Skeletal muscle tissue (tissue), 4 donors: ENCODE results near the gene XIRP1. TPM values are rescaled to one million over a fixed set of nuclear protein-coding genes. Genes with fewer than 3 reads are reported as not detected.
A peak's percentile ranks its signal among the peaks of the same experiment; 100 is the strongest.
"Not testable (repeated sequence)": the region's sequence is repeated elsewhere in the genome, so short reads cannot be mapped to it uniquely, and the experiment has no call there.

Experiments
- H3K27ac ChIP-seq: one replicate; pipeline ENCODE4 v1.7.0; 2013; ENCODE audit warnings: mild to moderate bottlenecking, low read depth, low read length, inconsistent platforms
- H3K27me3 ChIP-seq, 3 donors: one replicate each; pipeline ENCODE4 v1.7.0; 2013; ENCODE audit warnings: low read length in 3 of 3; ENCODE audit not compliant: control insufficient read depth in 3 of 3, insufficient read depth in 3 of 3
- H3K36me3 ChIP-seq, 3 donors: one replicate each; pipeline ENCODE4 v1.7.0; 2013; ENCODE audit warnings: low read length in 3 of 3; ENCODE audit not compliant: control insufficient read depth in 3 of 3, insufficient read depth in 3 of 3
- H3K4me1 ChIP-seq, 3 donors: one replicate each; pipeline ENCODE4 v1.7.0; 2013; ENCODE audit warnings: low read length in 3 of 3, mild to moderate bottlenecking in 3 of 3; ENCODE audit not compliant: control insufficient read depth in 3 of 3, insufficient read depth in 3 of 3
- H3K4me3 ChIP-seq, 3 donors: one replicate each; pipeline ENCODE4 v1.7.0; 2013; ENCODE audit warnings: low read length in 3 of 3
- H3K9ac ChIP-seq, 3 donors: one replicate each; pipeline ENCODE4 v1.7.0; 2013; ENCODE audit warnings: low read length in 3 of 3, mild to moderate bottlenecking in 3 of 3, moderate library complexity in 2 of 3, low read depth in 1 of 3
- H3K9me3 ChIP-seq, 3 donors: one replicate each; pipeline ENCODE4 v1.7.0; 2013; ENCODE audit warnings: low read length in 3 of 3; ENCODE audit not compliant: control insufficient read depth in 3 of 3
- total RNA-seq: library from RNA; depleted of rRNA; stranded (reverse); fragments of >200 nt; gene quantifications from one replicate; pipeline ENCODE4 v1.2.3, GENCODE V29; 2014
- donor health status: Osteomylitis.

Gene XIRP1
- total RNA-seq, 1 donor from 2014 or later, result 30.8 TPM

DNA sequence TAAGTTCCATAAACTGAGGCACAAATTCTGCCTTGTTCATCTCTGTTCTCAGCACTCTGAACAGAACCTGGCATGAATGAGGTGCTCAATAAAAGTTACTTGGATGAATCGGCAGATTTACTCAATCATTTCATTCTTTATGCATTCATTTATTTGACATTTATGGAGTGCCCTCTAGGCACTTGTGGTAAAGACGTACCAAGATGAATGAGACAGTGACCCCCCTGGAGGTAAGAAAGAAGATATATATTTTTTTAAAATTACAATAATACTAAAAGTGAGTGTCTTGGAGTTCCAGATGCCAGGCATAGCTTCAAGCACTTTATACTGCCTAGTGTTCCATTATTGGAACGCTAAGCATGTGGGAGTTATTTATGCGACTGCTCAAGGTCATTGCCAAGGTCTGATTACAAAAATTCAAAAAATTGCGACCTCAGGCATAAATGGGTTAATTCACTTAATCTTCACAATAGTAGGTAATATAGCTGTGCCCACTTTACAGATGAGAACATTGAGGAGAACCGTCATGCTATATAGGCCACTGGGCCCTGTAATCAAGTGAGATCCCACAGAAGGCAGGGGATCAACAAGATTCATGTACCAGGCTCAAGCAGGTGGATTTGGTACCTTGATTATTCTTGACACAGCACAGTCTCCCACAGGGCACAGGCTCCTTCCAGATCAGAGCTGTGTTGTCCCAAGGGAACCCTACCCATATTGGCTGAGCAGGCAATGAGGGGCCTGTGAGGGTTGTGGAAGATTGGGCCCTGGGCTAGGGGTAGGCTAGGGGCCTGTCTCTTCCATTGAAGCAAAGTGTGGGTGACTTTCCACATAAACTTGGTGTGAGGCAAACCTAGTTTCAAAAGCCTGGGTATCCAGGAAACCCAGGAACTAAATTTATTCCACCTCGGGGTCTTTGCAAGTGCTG is 10.7 kb downstream of the XIRP1 start:
- Histone ChIP-seq H3K9ac (peak overlapping the region in 1 of 3 donors; percentile 61), H3K4me3 (peak overlapping the region; percentile 32 to 61 (median 44)), H3K27me3 (no peaks in the 10 kb centered on the region), H3K36me3 (peaks cover 23 to 37% (median 31%) of the 10 kb centered on the region in 3 donors), H3K9me3 (no peaks in the 10 kb centered on the region), H3K27ac (peak overlapping the region; percentile 70), H3K4me1 (peaks cover 65 to 75% (median 71%) of the 10 kb centered on the region in 3 donors)

DNA sequence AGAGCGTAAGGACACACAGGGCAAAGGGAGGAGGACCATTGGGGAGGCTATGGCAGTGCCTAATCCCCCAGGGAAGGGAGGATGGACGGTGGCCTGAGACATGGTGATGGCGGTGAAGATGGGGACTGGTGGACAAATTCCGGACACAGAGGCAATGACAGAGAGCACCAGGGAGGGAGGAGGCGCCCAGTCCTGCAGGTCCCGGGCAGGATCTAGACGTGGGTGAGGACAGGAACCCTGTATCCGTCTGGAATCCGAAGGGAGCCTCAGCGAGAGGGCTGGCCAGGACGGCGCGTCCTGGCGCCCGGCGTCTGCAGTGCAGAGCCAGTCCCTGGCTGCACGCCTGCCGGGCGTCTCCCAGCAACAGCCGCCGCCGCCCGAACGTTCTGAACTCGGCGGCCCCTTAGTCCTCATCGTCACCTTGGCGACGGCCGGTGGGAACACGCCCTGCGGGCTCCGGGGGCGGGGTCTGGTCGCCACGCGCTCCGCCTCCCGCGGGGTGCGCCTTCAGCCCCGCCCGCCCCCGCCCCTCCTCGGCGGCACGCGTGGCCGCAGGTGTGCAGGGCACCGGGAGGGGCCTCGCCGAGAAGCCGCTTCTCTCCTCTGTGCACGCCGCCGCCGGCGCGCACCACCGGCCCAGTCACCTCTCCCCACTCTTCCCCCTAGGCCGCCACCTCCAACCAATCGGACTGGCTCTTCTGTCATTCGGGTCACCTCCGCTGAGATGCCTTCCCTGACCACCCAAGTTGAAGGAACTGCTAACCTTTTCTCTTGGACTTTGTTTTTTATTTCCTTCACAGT is 11.6 kb downstream of the XIRP1 start:
- peak overlapping the region in 2 of 3 donors; percentile 51 to 61 for H3K9ac ChIP-seq
- no peaks in the 10 kb centered on the region for H3K27me3 ChIP-seq
- peak overlapping the region; percentile 53 to 64 (median 56) for H3K4me3 ChIP-seq
- H3K9me3 ChIP-seq, result no peaks in the 10 kb centered on the region
- H3K4me1 ChIP-seq, result peaks cover 56 to 66% (median 62%) of the 10 kb centered on the region in 3 donors
- H3K27ac ChIP-seq, result peak overlapping the region; percentile 70
- H3K36me3 ChIP-seq, result peaks cover 15 to 28% (median 22%) of the 10 kb centered on the region in 3 donors

DNA sequence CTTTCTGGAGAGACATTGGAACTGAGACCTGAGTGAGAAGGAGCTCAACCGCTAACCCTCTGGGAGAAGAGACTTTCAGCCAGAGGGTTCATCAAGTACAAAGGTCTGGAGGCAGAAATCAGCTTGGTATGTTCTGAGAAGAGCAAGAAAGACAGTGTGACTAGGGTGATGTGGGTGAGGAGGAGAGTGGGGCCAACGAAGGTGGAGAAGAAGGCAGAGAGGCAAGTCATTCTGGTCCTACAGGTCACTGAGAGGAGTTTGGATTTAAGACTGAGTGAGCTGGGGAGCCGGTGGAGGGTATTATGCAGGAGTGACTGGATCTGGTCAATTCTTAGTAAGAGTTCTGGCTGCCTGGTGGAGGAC is 12.2 kb downstream of the XIRP1 start:
- no peaks in the 10 kb centered on the region for H3K27me3 ChIP-seq
- peaks cover 9 to 22% (median 17%) of the 10 kb centered on the region in 3 donors for H3K36me3 ChIP-seq
- H3K4me1 ChIP-seq, result peaks cover 52 to 61% (median 57%) of the 10 kb centered on the region in 3 donors
- H3K4me3 ChIP-seq, result peak overlapping the region; percentile 53 to 64 (median 56)
- peak overlapping the region; percentile 48 for H3K27ac ChIP-seq
- no peaks in the 10 kb centered on the region for H3K9me3 ChIP-seq
- H3K9ac ChIP-seq, result peak overlapping the region in 1 of 3 donors; percentile 50

DNA sequence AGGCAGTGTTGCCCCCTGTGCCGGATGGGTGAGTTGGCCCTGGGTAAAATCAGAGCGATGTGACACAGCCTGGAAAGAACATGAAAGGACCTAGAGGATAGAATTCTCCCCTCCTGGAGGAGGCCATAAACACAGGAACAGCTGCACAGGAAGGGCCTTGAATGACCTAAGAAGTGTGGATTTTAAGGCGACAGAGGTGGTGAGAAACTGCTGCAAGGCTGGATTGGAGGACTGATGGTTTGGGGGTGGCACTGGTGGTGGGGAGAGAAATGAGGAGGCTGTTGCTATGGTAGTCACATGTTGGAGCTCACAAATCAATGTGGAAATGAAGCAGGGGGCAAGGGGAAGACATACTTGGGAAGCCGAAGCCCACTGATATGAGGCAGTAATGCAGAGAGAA is 13.8 kb downstream of the XIRP1 start:
- peak overlapping the region in 2 of 3 donors; percentile 73 to 81 for H3K4me3 ChIP-seq
- no peaks in the 10 kb centered on the region for H3K9me3 ChIP-seq
- peaks cover 0 to 6% (median 4%) of the 10 kb centered on the region in 3 donors for H3K36me3 ChIP-seq
- H3K9ac ChIP-seq, result peak overlapping the region; percentile 71 to 84 (median 80)
- H3K4me1 ChIP-seq, result peaks cover 40 to 45% (median 41%) of the 10 kb centered on the region in 3 donors
- peak overlapping the region; percentile 87 for H3K27ac ChIP-seq
- no peaks in the 10 kb centered on the region for H3K27me3 ChIP-seq

DNA sequence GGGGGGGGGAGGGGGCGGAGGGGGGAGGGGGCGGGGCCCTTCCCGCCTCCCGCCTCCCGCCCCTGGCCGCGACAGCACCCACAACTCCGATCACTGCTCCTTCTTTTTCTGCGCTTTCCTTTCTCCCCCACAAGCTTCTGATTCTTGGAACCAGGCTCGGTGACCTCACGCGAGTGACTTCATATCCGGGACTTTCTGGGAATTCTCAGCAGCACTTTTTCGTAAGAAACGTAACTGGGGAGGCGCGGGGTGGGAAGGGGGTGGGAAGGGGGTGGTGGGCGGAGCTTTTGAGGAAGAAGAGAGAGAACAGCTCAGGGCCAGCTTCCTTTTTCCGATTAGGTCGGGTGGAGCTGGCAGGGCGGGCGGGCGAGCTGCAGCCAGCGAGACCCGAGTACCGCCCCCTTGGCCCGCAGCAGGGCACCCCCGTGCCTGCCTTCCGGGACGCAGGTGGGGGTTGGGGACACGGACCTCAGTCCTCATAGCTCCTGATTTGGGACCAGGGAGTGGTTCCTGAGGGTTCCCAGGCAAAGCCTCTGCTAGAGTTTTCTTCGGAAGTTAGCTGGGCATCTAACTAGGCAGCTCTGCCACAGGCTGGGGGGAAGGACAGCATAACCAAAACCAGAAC is 14.6 kb downstream of the XIRP1 start:
- Histone ChIP-seq H3K36me3 (no peaks in the 10 kb centered on the region), H3K9ac (peak overlapping the region; percentile 71 to 84 (median 80)), H3K27me3 (no peaks in the 10 kb centered on the region), H3K27ac (peak overlapping the region; percentile 87), H3K4me3 (peak overlapping the region; percentile 70 to 81 (median 73)), H3K9me3 (no peaks in the 10 kb centered on the region), H3K4me1 (peaks cover 34 to 37% (median 34%) of the 10 kb centered on the region in 3 donors)

DNA sequence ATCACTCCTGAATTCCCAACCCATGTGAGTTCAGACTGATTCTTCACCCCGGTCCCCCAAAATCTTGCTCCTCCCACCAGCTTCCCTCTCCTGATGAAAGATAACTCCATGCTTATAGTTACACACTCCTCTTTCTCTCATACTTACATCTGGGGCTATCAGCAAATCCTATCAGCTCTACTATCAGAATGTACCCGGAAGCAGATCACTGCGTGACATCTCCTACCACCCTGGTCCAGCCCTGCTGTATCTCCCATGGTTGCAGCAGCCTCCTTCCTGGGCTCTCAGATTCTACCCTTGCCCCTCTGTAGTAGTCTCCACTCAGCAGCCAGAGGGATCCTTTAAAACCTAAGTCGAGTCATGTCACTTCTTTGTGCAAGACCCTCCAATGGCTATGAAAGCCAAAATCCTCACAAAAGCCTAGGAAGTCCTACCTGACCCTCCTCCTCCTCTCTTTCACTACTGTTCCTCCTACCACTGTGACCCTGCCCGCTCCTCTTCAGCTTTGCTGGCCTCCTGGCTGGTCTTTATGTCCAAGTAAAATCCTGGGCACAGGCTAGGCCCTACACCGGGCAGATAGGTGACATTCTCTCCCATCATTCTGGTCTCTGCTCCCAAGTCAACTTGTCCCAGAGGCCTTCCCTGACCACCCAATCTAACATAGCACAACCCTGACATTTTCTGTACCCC is 16.2 kb downstream of the XIRP1 start:
- H3K4me1 ChIP-seq, result peaks cover 21 to 28% (median 23%) of the 10 kb centered on the region in 3 donors
- H3K4me3 ChIP-seq, result no peak overlapping the region
- no peaks in the 10 kb centered on the region for H3K36me3 ChIP-seq
- no peaks in the 10 kb centered on the region for H3K27me3 ChIP-seq
- no peaks in the 10 kb centered on the region for H3K9me3 ChIP-seq
- peak overlapping the region; percentile 65 for H3K27ac ChIP-seq
- H3K9ac ChIP-seq, result no peak overlapping the region

DNA sequence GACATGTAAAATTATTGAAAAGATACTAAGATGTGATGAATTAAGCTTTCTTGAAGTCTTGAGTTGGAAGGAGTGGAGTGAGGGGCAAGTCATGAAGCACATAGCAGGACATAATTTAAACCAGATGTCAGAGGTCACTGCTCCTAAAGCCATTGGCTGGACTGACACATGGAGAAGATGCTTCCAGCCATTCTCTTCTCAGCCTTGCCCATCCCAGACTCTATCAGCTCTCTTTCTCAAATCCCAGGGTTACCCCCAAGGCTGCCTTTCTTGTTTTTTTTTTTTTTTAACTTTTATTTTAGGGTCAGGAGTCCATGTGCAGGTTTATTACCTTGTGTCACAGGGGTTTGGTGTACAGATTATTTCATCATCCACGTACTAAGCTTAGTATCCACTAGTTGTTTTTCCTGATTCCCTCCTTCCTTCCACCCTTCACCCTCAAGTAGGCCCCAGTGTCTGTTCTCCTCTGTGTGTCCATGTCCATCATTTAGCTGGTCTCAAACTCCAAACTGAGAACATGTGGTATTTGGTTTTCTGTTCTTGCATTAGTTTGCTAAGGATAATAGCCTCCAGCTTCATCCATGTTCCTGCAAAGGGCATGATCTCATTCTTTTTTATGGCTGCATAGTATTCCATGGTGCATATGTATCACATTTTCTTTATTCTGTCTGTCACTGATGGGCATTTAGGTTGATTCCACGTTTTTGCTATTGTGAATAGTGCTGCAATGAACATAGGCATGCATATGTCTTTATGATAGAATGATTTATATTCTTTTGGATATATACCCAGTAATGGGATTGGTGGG is 18.9 kb downstream of the XIRP1 start:
- H3K9ac ChIP-seq, result no peak overlapping the region
- no peak overlapping the region for H3K4me3 ChIP-seq
- H3K9me3 ChIP-seq, result no peaks in the 10 kb centered on the region
- no peaks in the 10 kb centered on the region for H3K27me3 ChIP-seq
- H3K27ac ChIP-seq, result no peak overlapping the region
- H3K36me3 ChIP-seq, result no peaks in the 10 kb centered on the region
- H3K4me1 ChIP-seq, result peaks cover 6% of the 10 kb centered on the region in 3 donors

DNA sequence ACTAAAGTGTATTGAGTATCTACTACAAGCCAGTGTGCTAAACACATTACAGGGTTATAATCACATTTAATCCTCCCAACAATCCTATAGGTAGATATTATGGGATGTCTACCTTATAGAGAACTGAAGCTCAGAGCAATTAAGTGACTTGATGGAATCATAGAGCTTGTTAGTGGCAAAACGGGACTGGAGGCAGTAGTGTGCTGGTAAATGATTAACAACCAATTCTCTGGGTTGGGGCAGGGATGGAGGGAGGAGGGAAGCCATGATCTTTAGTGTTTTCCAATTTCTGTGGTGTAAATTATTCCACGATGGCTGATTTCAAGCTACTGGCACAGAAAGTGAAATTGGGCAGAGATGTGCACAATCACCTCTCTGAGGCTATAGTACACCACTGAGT is 20.5 kb downstream of the XIRP1 start:
- H3K9me3 ChIP-seq, result no peaks in the 10 kb centered on the region
- no peak overlapping the region for H3K27ac ChIP-seq
- no peaks in the 10 kb centered on the region for H3K27me3 ChIP-seq
- H3K36me3 ChIP-seq, result no peaks in the 10 kb centered on the region
- no peaks in the 10 kb centered on the region for H3K4me1 ChIP-seq
- no peak overlapping the region for H3K9ac ChIP-seq
- H3K4me3 ChIP-seq, result no peak overlapping the region

DNA sequence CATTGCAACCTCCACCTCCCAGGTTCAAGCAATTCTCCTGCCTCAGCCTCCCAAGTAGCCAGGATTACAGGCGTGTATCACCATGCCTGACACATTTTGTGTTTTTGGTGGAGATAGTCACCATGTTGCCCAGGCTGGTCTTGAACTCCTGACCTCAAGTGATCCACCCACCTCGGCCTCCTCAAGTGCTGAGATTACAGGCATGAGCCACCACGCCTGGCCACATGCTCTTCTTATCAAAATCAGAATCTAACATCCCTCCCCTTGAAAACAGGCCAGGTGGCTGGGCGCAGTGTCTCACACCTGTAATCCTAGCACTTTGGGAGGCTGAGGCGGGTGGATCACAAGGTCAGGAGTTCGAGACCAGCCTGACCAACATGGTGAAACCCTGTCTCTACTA is 21.5 kb downstream of the XIRP1 start:
- H3K9ac ChIP-seq, H3K4me3 ChIP-seq, H3K27ac ChIP-seq, H3K4me1 ChIP-seq, H3K36me3 ChIP-seq, H3K9me3 ChIP-seq, H3K27me3 ChIP-seq: not testable (repeated sequence)
